Upper lobe of left lung (tissue), 6 donors: ENCODE results near the gene SMAP2. TPM values are rescaled to one million over a fixed set of nuclear protein-coding genes. Genes with fewer than 3 reads are reported as not detected.

ENCODE experiments used
- ATAC-seq, 2 donors: fragments of 200-7000 bp; cut with Tn5 transposase; one replicate each; pipeline ENCODE4 v1.9.1; 2022; ENCODE audit warnings: mild to moderate bottlenecking in 2 of 2, moderate library complexity in 2 of 2; ENCODE audit not compliant: low FRiP score in 2 of 2
- DNase-seq, 2 donors: peaks; one replicate each; pipeline ENCODE4 v3.0.0-alpha.2; 2019 to 2020
- H3K27ac ChIP-seq, 4 donors: fragments of 200-600 bp; sonication (generic); one replicate each; pipeline ENCODE4 v1.5.1; 2016 to 2019
- H3K27me3 ChIP-seq, 4 donors: fragments of 200-600 bp; sonication (generic); one replicate each; pipeline ENCODE4 v1.5.1; 2017 to 2019
- H3K36me3 ChIP-seq, 4 donors: fragments of 200-600 bp; sonication (generic); one replicate each; pipeline ENCODE4 v1.5.1; 2016 to 2019
- H3K4me1 ChIP-seq, 4 donors: fragments of 200-600 bp; sonication (generic); one replicate each; pipeline ENCODE4 v1.5.1; 2018 to 2019
- H3K4me3 ChIP-seq, 4 donors: fragments of 200-600 bp; sonication (generic); one replicate each; pipeline ENCODE4 v1.5.1; 2017 to 2019; ENCODE audit warnings: mild to moderate bottlenecking in 2 of 4, moderate library complexity in 1 of 4
- H3K9me3 ChIP-seq, 4 donors: fragments of 200-600 bp; sonication (generic); one replicate each; pipeline ENCODE4 v1.5.1; 2018 to 2019
- EP300 ChIP-seq, 4 donors: sonication (generic); formaldehyde crosslinking; IDR thresholded peaks; one replicate each; pipeline ENCODE4 v1.5.1; 2017; ENCODE audit warnings: antibody characterized with exemption in 4 of 4, control low read depth in 2 of 4
- POLR2A ChIP-seq, 4 donors: fragments of 450-650 bp; IDR thresholded peaks; one replicate each; pipeline ENCODE4 v1.5.1; 2016 to 2017; ENCODE audit warnings: antibody characterized with exemption in 4 of 4, mild to moderate bottlenecking in 2 of 4
- POLR2AphosphoS5 ChIP-seq, 2 donors: sonication (generic); formaldehyde crosslinking; IDR thresholded peaks; one replicate each; pipeline ENCODE4 v1.5.1; 2017; ENCODE audit warnings: antibody characterized with exemption in 2 of 2
- WGBS, 2 donors: methylation state at CpG; one replicate each; pipeline ENCODE4 v1.1.5; 2017 to 2018; 5-methylcytosine and 5-hydroxymethylcytosine counted together
- total RNA-seq, 6 donors: library from RNA; depleted of rRNA in 4 of 6; stranded (reverse); fragments of >200 nt in 4 of 6; gene quantifications; one replicate each; pipeline versions ENCODE4 v1.1.0 to v1.2.1, GENCODE V29; 2016 to 2021
- TF ChIP-seq, protein P1 (sequence below), 6 experiments: fragments of 450-650 bp in 4 of 6; fragments of 200-600 bp in 2 of 6; sonication (generic) in 2 of 6; IDR thresholded peaks; one replicate each; pipeline ENCODE4 v1.5.1; 2016 to 2019; ENCODE audit warnings: antibody characterized with exemption in 6 of 6
- donor health status: DM: no; HTN: no; CAD: no; lungs with moderate emphysema.
- donor health status: DM: no; HTN: yes; CAD: no; lungs with severe emphysema.

SMAP2 gene
- total RNA-seq, 6 donors from 2014 or later, result 68.7 to 95.3 (median 72.2) TPM

DNA sequence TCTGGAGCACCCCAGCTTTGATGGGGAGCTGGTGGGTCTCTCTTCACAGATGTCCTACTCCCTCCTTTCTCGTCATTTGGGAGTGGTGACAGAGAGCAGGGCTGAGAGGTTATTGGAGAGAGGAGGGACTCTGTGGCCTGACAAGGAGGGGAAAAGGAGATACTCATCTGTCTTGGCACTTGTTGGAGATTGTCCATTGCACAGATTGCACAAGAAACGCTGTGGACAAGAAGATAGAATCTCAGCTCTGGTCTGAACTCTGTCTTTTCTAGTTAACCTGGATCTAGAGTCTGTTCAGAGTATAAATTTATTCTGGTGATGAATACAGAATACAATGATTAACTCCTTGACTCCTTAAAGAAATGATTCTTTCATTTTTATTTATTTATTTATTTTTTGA, 22.4 kb upstream of the SMAP2 start:
- DNase-seq (no peak), ATAC-seq (no peak)
- WGBS, 2 donors, result 79 to 88% methylated on average over 2 of the region's 2 CpGs
- no peaks in the 10 kb centered on the region for H3K36me3 ChIP-seq
- no peak overlapping the region for H3K27ac ChIP-seq
- no peak overlapping the region for H3K4me3 ChIP-seq
- no peaks in the 10 kb centered on the region for H3K4me1 ChIP-seq
- no peaks in the 10 kb centered on the region for H3K27me3 ChIP-seq
- no peaks in the 10 kb centered on the region for H3K9me3 ChIP-seq
- no peak for TF ChIP-seq POLR2A (IDR thresholded peaks at IDR 0.05)

- WGBS, 2 donors, result 74 to 75% methylated on average over 3 of the region's 3 CpGs
- DNase-seq (no peak), ATAC-seq (peak in 1 of 2 donors; percentile 72)
- H3K27me3 ChIP-seq, result no peaks in the 10 kb centered on the region
- TF ChIP-seq POLR2A (IDR thresholded peaks at IDR 0.05) (no peak), EP300 (IDR thresholded peaks at IDR 0.05) (no peak), POLR2AphosphoS5 (IDR thresholded peaks at IDR 0.05) (no peak)
- TF ChIP-seq, protein P1, sequence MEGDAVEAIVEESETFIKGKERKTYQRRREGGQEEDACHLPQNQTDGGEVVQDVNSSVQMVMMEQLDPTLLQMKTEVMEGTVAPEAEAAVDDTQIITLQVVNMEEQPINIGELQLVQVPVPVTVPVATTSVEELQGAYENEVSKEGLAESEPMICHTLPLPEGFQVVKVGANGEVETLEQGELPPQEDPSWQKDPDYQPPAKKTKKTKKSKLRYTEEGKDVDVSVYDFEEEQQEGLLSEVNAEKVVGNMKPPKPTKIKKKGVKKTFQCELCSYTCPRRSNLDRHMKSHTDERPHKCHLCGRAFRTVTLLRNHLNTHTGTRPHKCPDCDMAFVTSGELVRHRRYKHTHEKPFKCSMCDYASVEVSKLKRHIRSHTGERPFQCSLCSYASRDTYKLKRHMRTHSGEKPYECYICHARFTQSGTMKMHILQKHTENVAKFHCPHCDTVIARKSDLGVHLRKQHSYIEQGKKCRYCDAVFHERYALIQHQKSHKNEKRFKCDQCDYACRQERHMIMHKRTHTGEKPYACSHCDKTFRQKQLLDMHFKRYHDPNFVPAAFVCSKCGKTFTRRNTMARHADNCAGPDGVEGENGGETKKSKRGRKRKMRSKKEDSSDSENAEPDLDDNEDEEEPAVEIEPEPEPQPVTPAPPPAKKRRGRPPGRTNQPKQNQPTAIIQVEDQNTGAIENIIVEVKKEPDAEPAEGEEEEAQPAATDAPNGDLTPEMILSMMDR (IDR thresholded peaks at IDR 0.05), result no peak
- no peaks in the 10 kb centered on the region for H3K9me3 ChIP-seq
- H3K36me3 ChIP-seq, result no peaks in the 10 kb centered on the region
- no peak overlapping the region for H3K4me3 ChIP-seq
- H3K27ac ChIP-seq, result peak overlapping the region in 3 of 4 donors; percentile 38 to 62 (median 49)
- no peaks in the 10 kb centered on the region for H3K4me1 ChIP-seq
Measured at GRCh38 chr1:40352126-40352525, 21.4 kb upstream of the SMAP2 start.

DNA sequence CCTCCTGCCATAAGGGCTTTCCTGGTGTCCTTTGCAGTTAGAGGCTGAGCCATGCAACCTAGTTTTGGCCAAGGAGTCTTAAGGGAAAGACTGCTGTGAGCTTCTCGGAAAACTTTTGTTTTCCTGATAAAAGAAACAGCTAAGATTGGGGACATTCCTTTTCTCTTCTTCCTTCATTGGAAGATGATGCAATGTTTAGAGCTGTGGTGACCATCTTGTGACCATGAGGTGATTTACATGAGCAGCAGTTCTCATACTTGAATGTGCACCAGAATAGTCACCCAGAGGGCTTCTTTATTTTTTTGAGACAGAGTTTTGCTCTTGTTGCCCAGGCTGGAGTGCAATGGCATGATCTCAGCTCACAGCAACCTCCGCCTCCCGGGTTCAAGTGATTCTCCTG, 20.4 kb upstream of the SMAP2 start:
- TF ChIP-seq EP300 (IDR thresholded peaks at IDR 0.05) (no peak), POLR2AphosphoS5 (IDR thresholded peaks at IDR 0.05) (no peak), POLR2A (IDR thresholded peaks at IDR 0.05) (peak in 1 of 4 donors; percentile 11)
- TF ChIP-seq, protein P1 (IDR thresholded peaks at IDR 0.05), result no peak
- DNase-seq, result no peak
- Histone ChIP-seq H3K4me3 (no peak overlapping the region), H3K27ac (peak overlapping the region in 3 of 4 donors; percentile 38 to 62 (median 49)), H3K36me3 (no peaks in the 10 kb centered on the region), H3K9me3 (peaks cover 0 to 5% (median 3%) of the 10 kb centered on the region in 4 donors), H3K27me3 (no peaks in the 10 kb centered on the region), H3K4me1 (no peaks in the 10 kb centered on the region)
- 91 to 97% methylated on average over 3 of the region's 3 CpGs for WGBS, 2 donors
- peak in 1 of 2 donors; percentile 54 for ATAC-seq

DNA sequence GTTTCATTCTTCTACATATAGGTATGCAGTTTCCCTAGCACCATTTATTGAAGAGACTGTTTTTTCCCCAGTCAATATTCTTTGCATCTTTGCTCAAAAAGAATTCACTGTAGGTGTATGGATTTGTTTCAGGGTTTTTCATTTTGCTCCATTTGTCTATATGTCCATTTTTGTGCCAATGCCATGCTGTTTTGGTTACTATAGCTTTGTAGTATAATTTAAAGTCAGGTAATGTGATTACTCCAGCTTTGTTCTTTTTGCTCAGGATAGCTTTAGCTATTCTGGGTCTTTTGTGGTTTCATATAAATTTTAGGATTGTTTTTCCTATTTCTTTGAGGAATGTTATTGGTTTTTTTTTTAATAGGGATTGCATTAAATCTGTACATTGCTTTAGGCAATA, 15.9 kb upstream of the SMAP2 start:
- ATAC-seq, result no peak
- no peak for TF ChIP-seq POLR2AphosphoS5 (IDR thresholded peaks at IDR 0.05)
- TF ChIP-seq EP300 (IDR thresholded peaks at IDR 0.05), result no peak
- TF ChIP-seq POLR2A (IDR thresholded peaks at IDR 0.05), result no peak
- TF ChIP-seq, protein P1 (IDR thresholded peaks at IDR 0.05), result no peak

DNA sequence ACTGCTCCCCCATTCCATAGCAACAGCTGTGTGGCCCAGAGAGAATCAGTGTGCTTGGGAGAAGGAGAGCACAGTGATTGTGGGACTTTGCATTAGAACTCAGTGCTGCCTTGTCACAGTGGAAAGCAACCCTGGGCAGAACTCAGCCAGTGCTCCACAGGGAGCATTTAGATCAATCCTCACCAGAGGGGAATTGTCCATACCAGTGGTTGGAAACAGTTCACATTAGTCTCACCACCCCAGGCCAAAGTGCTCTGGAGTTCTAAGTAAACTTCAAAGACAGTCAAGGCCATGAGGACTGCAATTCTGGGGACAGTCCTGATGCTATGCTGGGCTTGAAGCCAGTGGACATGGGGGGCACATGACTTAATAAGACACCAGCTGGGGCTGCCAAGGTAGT, 12.9 kb upstream of the SMAP2 start:
- no peak for TF ChIP-seq EP300 (IDR thresholded peaks at IDR 0.05)
- TF ChIP-seq POLR2AphosphoS5 (IDR thresholded peaks at IDR 0.05), result no peak
- TF ChIP-seq, protein P1 (IDR thresholded peaks at IDR 0.05), result no peak
- no peak for TF ChIP-seq POLR2A (IDR thresholded peaks at IDR 0.05)
- Histone ChIP-seq H3K27ac (no peak overlapping the region), H3K4me3 (no peak overlapping the region), H3K9me3 (peaks cover 0 to 9% (median 7%) of the 10 kb centered on the region in 4 donors), H3K4me1 (no peaks in the 10 kb centered on the region), H3K27me3 (no peaks in the 10 kb centered on the region), H3K36me3 (no peaks in the 10 kb centered on the region)
- ATAC-seq (no peak), DNase-seq (no peak)

More for the DNA sequence above, 15.9 kb upstream of the SMAP2 start:
- H3K27me3 ChIP-seq, result no peaks in the 10 kb centered on the region
- H3K9me3 ChIP-seq, result peaks cover 0 to 9% (median 7%) of the 10 kb centered on the region in 4 donors
- H3K4me3 ChIP-seq, result no peak overlapping the region
- no peak for DNase-seq
- H3K36me3 ChIP-seq, result no peaks in the 10 kb centered on the region
- H3K4me1 ChIP-seq, result no peaks in the 10 kb centered on the region
- H3K27ac ChIP-seq, result no peak overlapping the region
